H1 (cell line): ENCODE measurements around the gene ATG4D. TPM values are rescaled to one million over a fixed set of nuclear protein-coding genes. Genes with fewer than 3 reads are reported as not detected.

Experiments
- CTCF ChIA-PET: fragments of 300-600 bp; sonication (Branson Sonifier 250); formaldehyde crosslinking; loops from one replicate; lab custom pipeline; 2021; ENCODE audit not compliant: partially characterized antibody; lab: Charles Lee
- POLR2A ChIA-PET: fragments of 300-600 bp; sonication (Branson Sonifier 250); formaldehyde crosslinking; loops from one replicate; lab custom pipeline; 2021; ENCODE audit warnings: inconsistent platforms; ENCODE audit not compliant: partially characterized antibody; lab: Charles Lee
- DNase-seq, 2 experiments: peaks; one replicate each; pipeline versions ENCODE4 v3.0.0 to v3.0.0-alpha.2; 2010 to 2022; ENCODE audit warnings: low spot score in 2 of 2, low read depth in 1 of 2, mixed read lengths in 1 of 2
- FAIRE-seq: peaks from 2 replicates; lab custom pipeline; 2011; peaks lifted over from hg19 to GRCh38; lab: Jason Lieb, UNC
- H2AFZ ChIP-seq: 2 replicates; pipeline ENCODE4 v1.8.1; 2012; ENCODE audit warnings: low read length, inconsistent platforms
- H2AK5ac ChIP-seq: 2 replicates; pipeline ENCODE4 v1.6.1; 2013; ENCODE audit warnings: low read depth, low read length
- H2BK120ac ChIP-seq: replicated peaks from 2 replicates; pipeline ENCODE3; 2013; ENCODE audit warnings: low read depth, low read length, inconsistent platforms
- H2BK12ac ChIP-seq: 2 replicates; pipeline ENCODE4 v1.6.1; 2013; ENCODE audit warnings: low read depth, low read length
- H2BK15ac ChIP-seq: 2 replicates; pipeline ENCODE4 v1.6.1; 2013; ENCODE audit warnings: low read length
- H2BK20ac ChIP-seq: 2 replicates; pipeline ENCODE4 v1.6.1; 2013; ENCODE audit warnings: low read length
- H2BK5ac ChIP-seq: 2 replicates; pipeline ENCODE4 v1.6.1; 2013; ENCODE audit warnings: low read depth, low read length
- H3K14ac ChIP-seq: 2 replicates; pipeline ENCODE4 v1.6.1; 2013; ENCODE audit warnings: inconsistent platforms; ENCODE audit not compliant: insufficient read length
- H3K18ac ChIP-seq: 2 replicates; pipeline ENCODE4 v1.6.1; 2013; ENCODE audit warnings: low read length; ENCODE audit errors: extremely low read depth
- H3K23ac ChIP-seq: 2 replicates; pipeline ENCODE4 v1.6.1; 2013; ENCODE audit warnings: inconsistent platforms; ENCODE audit not compliant: insufficient read length
- H3K23me2 ChIP-seq: 2 replicates; pipeline ENCODE4 v1.6.1; 2013; ENCODE audit warnings: low read depth, low read length
- H3K27ac ChIP-seq: 2 replicates; pipeline ENCODE4 v1.6.1; 2011; ENCODE audit warnings: low read depth, low read length, inconsistent platforms
- H3K27me3 ChIP-seq, 4 experiments: replicated peaks in 1 of 4; 1 replicate in 1 of 4; 2 replicates in 3 of 4; pipeline versions ENCODE4 v1.6.1 to v1.8.1; 2011 to 2013; ENCODE audit warnings: low read length in 3 of 4, mild to moderate bottlenecking in 3 of 4, inconsistent platforms in 2 of 4, mixed read lengths in 2 of 4, moderate library complexity in 1 of 4; ENCODE audit not compliant: control insufficient read depth in 3 of 4, insufficient read depth in 3 of 4; ENCODE audit errors: extremely low read depth in 1 of 4
- H3K36me3 ChIP-seq, 4 experiments: 2 replicates each; pipeline versions ENCODE4 v1.6.1 to v1.8.1; 2011 to 2013; ENCODE audit warnings: mild to moderate bottlenecking in 4 of 4, low read length in 3 of 4, moderate library complexity in 2 of 4, control low read depth in 1 of 4, inconsistent platforms in 1 of 4; ENCODE audit not compliant: insufficient read depth in 4 of 4, control insufficient read depth in 2 of 4
- H3K4ac ChIP-seq: replicated peaks from 2 replicates; pipeline ENCODE3; 2013; ENCODE audit warnings: low read length, low read depth, mixed read lengths, inconsistent platforms; ENCODE audit not compliant: insufficient read length
- H3K4me1 ChIP-seq, 4 experiments: replicated peaks in 1 of 4; 1 replicate in 1 of 4; 2 replicates in 3 of 4; pipeline versions ENCODE4 v1.6.1 to v1.8.1; 2011 to 2013; ENCODE audit warnings: low read length in 3 of 4, inconsistent platforms in 2 of 4, mixed read lengths in 1 of 4; ENCODE audit not compliant: insufficient read depth in 4 of 4, control insufficient read depth in 3 of 4
- H3K4me2 ChIP-seq, 2 experiments: 2 replicates each; pipeline versions ENCODE4 v1.6.1 to v1.8.1; 2011 to 2013; ENCODE audit warnings: low read depth in 2 of 2, low read length in 2 of 2, control low read depth in 1 of 2, inconsistent platforms in 1 of 2, mild to moderate bottlenecking in 1 of 2; ENCODE audit not compliant: insufficient read depth in 1 of 2
- H3K4me3 ChIP-seq, 4 experiments: fragments of 200-600, 300-600 bp in 1 of 4; sonication (generic), shearing (Covaris generic), sonication (Bioruptor Twin) in 1 of 4; 2 replicates each; pipeline versions ENCODE4 v1.5.1 to v1.8.1; 2011 to 2016; ENCODE audit warnings: low read length in 4 of 4, low read depth in 3 of 4, control low read depth in 2 of 4, inconsistent platforms in 2 of 4, mild to moderate bottlenecking in 2 of 4, mixed read lengths in 1 of 4, moderate library complexity in 1 of 4; ENCODE audit not compliant: insufficient read depth in 2 of 4; ENCODE audit errors: extremely low read depth in 1 of 4
- H3K56ac ChIP-seq: replicated peaks from 2 replicates; pipeline ENCODE3; 2013; ENCODE audit warnings: low read depth, mild to moderate bottlenecking, mixed read lengths, low read length, inconsistent platforms; ENCODE audit not compliant: insufficient read length
- H3K79me1 ChIP-seq: 2 replicates; pipeline ENCODE4 v1.6.1; 2013; ENCODE audit warnings: low read depth, low read length, control low read depth
- H3K79me2 ChIP-seq, 2 experiments: 2 replicates each; pipeline versions ENCODE4 v1.6.1 to v1.8.1; 2012 to 2013; ENCODE audit warnings: low read length in 2 of 2, mild to moderate bottlenecking in 2 of 2, inconsistent platforms in 1 of 2; ENCODE audit not compliant: insufficient read depth in 2 of 2, control insufficient read depth in 1 of 2
- H3K9ac ChIP-seq, 4 experiments: replicated peaks in 1 of 4; 1 replicate in 1 of 4; 2 replicates in 3 of 4; pipeline versions ENCODE4 v1.6.1 to v1.8.1; 2011 to 2013; ENCODE audit warnings: low read depth in 3 of 4, low read length in 3 of 4, control low read depth in 2 of 4, mild to moderate bottlenecking in 2 of 4, moderate library complexity in 2 of 4, inconsistent platforms in 1 of 4; ENCODE audit errors: extremely low read depth in 1 of 4
- H3K9me3 ChIP-seq, 2 experiments: 2 replicates each; pipeline versions ENCODE4 v1.6.1 to v1.8.1; 2012 to 2013; ENCODE audit warnings: mild to moderate bottlenecking in 2 of 2, moderate library complexity in 2 of 2, control low read depth in 1 of 2, inconsistent platforms in 1 of 2, low read depth in 1 of 2, low read length in 1 of 2, mixed read lengths in 1 of 2; ENCODE audit not compliant: insufficient read depth in 2 of 2
- H4K20me1 ChIP-seq, 2 experiments: replicated peaks in 1 of 2; 2 replicates each; pipeline versions ENCODE3 to v1.8.1; 2011 to 2013; ENCODE audit warnings: inconsistent platforms in 2 of 2, low read length in 2 of 2, mild to moderate bottlenecking in 1 of 2; ENCODE audit not compliant: insufficient read depth in 2 of 2, control insufficient read depth in 1 of 2
- H4K5ac ChIP-seq: 2 replicates; pipeline ENCODE4 v1.6.1; 2013; ENCODE audit warnings: low read length, low read depth, mixed read lengths, inconsistent platforms; ENCODE audit not compliant: insufficient read length
- H4K8ac ChIP-seq: 2 replicates; pipeline ENCODE4 v1.8.0; 2013; ENCODE audit warnings: mild to moderate bottlenecking, moderate library complexity, low read length, inconsistent platforms; ENCODE audit not compliant: insufficient read depth; ENCODE audit errors: extremely low read depth
- H4K91ac ChIP-seq: replicated peaks from 2 replicates; pipeline ENCODE3; 2013; ENCODE audit warnings: low read length, mixed read lengths, inconsistent platforms; ENCODE audit not compliant: insufficient read length
- ATF2 ChIP-seq: IDR thresholded peaks from 2 replicates; pipeline ENCODE4 v1.6.1; 2012; ENCODE audit warnings: low read length, inconsistent platforms
- EGR1 ChIP-seq: IDR thresholded peaks from 2 replicates; pipeline ENCODE4 v1.6.1; 2011; ENCODE audit warnings: low read depth, low read length, borderline replicate concordance
- JUN ChIP-seq: IDR thresholded peaks from 2 replicates; pipeline ENCODE4 v1.6.1; 2011; ENCODE audit warnings: low read depth, mild to moderate bottlenecking, improper control_type of control experiment, low read length
- JUND ChIP-seq: IDR thresholded peaks from 2 replicates; pipeline ENCODE4 v1.6.1; 2011; ENCODE audit warnings: mild to moderate bottlenecking, improper control_type of control experiment, low read length
- MAX ChIP-seq: IDR thresholded peaks from 2 replicates; pipeline ENCODE4 v1.6.1; 2012; ENCODE audit warnings: inconsistent platforms
- TBP ChIP-seq: IDR thresholded peaks from 2 replicates; pipeline ENCODE4 v1.6.1; 2011; ENCODE audit warnings: low read depth, low read length, improper control_type of control experiment
- WGBS, 2 experiments: shearing (Covaris generic) in 1 of 2; methylation state at CpG; one replicate each; pipeline versions ENCODE4 v1.1.6 to v1.1.7; 2013 to 2015; ENCODE audit warnings: low lambda C conversion rate in 2 of 2, mixed read lengths in 2 of 2, inconsistent platforms in 1 of 2, low coverage in 1 of 2, missing lambda C conversion rate in 1 of 2; ENCODE audit not compliant: insufficient replicate concordance in 2 of 2, insufficient coverage in 1 of 2, insufficient read length in 1 of 2; ENCODE audit errors: extremely low coverage in 1 of 2, missing lambda C conversion rate in 1 of 2; 5-methylcytosine and 5-hydroxymethylcytosine counted together
- long read RNA-seq, 2 experiments: library from RNA in 1 of 2; library from capped mRNA in 1 of 2; stranded (forward); transcript quantifications; one replicate each; pipeline ENCODE4 v2.0.0, GENCODE V29; 2021; ENCODE audit warnings: inconsistent platforms in 1 of 2
- polyA minus RNA-seq, 3 experiments: library from RNA; depleted of rRNA, polyadenylated mRNA; stranded (reverse); fragments of >200 nt; gene quantifications; 1 replicate in 2 of 3; 2 replicates in 1 of 3; pipeline ENCODE4 v1.2.3, GENCODE V29; 2011
- polyA plus RNA-seq, 7 experiments: library from polyadenylated mRNA; depleted of rRNA in 3 of 7; stranded (reverse) in 5 of 7; unstranded in 2 of 7; fragments of >200 nt in 5 of 7; fragments of 200-250 nt in 2 of 7; gene quantifications; 1 replicate in 5 of 7; 2 replicates in 1 of 7; 4 replicates in 1 of 7; pipeline versions ENCODE4 v1.2.1 to v1.2.3, GENCODE V29; 2011 to 2013; ENCODE audit warnings: missing spikeins in 2 of 7, mixed read lengths in 2 of 7
- total RNA-seq: library from RNA; stranded (reverse); fragmentation: NEBNext Ultra II Directional; extraction: Animal tissue kit (Norgen Biotek cat#: 25700); gene quantifications from 2 replicates; pipeline ENCODE4 v1.2.1, GENCODE V29; 2021

Gene ATG4D
- total RNA-seq (43.7 and 51.4 TPM in 2 replicates), polyA plus RNA-seq (2011; rRNA removed) (39.6 and 68.7 TPM in 2 replicates), polyA minus RNA-seq (2011; rRNA and poly(A)+ RNA removed) (19.1 and 31.9 TPM in 2 replicates)
- 38.0 TPM for polyA plus RNA-seq (2011; cell fraction: cytosol; rRNA removed)
- 60.1 TPM for polyA plus RNA-seq (2011; cell fraction: nucleus; rRNA removed)
- 43.5 to 57.9 TPM (median 44.9 TPM) in 4 replicates for polyA plus RNA-seq (2012, experiment 1 of 2)
- polyA plus RNA-seq (2012, experiment 2 of 2): 64.1 TPM
- polyA plus RNA-seq (2013, experiment 1 of 2): 33.0 TPM
- 29.6 TPM for polyA plus RNA-seq (2013, experiment 2 of 2)
- polyA minus RNA-seq (2011; cell fraction: cytosol; rRNA and poly(A)+ RNA removed): 38.1 TPM
- 26.4 TPM for polyA minus RNA-seq (2011; cell fraction: nucleus; rRNA and poly(A)+ RNA removed)
- long read RNA-seq, experiment 1, transcript ATG4D-201 (10 exons, 1,949 nt): major isoform, 11 of 37 reads
- long read RNA-seq, experiment 1, partial matches to known transcripts: 12 of 37 reads
- long read RNA-seq, experiment 1, other reads (novel, unspliced or antisense): 11 of 37 reads
- long read RNA-seq, experiment 2, partial matches to known transcripts: 1 of 1 reads
- long read RNA-seq, experiment 2, other reads (novel, unspliced or antisense): 0 of 1 reads

- H4K20me1 ChIP-seq: peaks cover 0 to 5% of the 10 kb centered on the region in 2 experiments
- CTCF ChIA-PET: interaction anchor here (0.6 to 4.2 kb wide), 11 partner anchors 9 to 329 kb away, joined by 3 to 25 read pairs (median 4); no protein-coding TSS in a partner anchor
- FAIRE-seq: no peak
- TF ChIP-seq JUN: no peak
- no peak for TF ChIP-seq EGR1
- no peak for TF ChIP-seq ATF2
- TF ChIP-seq MAX: no peak
- no peak for TF ChIP-seq JUND
- TF ChIP-seq TBP: peak; percentile 81; the same call in 1 of the 2 replicates
These were observed at the start of gene ATG4D for GRCh38 chr19:10543420-10544241. ATG4D (plus strand) TSS chr19:10543904; CDS start chr19:10544091, 187 bp downstream.

More at GRCh38 chr19:10543420-10544241, at the start of gene ATG4D:
- Histone ChIP-seq H3K27me3 (no peaks in the 10 kb centered on the region), H2AK5ac (no peak within 1 kb of the TSS), H3K4ac (no peak within 1 kb of the TSS), H3K4me2 (peak within 1 kb of the TSS; percentile 44 to 78), H2BK12ac (no peak within 1 kb of the TSS), H3K79me2 (peaks cover 0 to 16% of the 10 kb centered on the region in 2 experiments; a peak in 2 of 4 replicates), H2BK15ac (no peak within 1 kb of the TSS), H3K18ac (no peak within 1 kb of the TSS), H2BK5ac (no peak within 1 kb of the TSS), H2AFZ (no peak within 1 kb of the TSS), H3K9ac (peak within 1 kb of the TSS; percentile 22 to 98 (median 70); a peak in 6 of 7 replicates), H3K56ac (no peak within 1 kb of the TSS), H3K4me1 (peaks cover 0 to 4% (median 3%) of the 10 kb centered on the region in 4 experiments; a peak in 4 of 7 replicates), H3K79me1 (peaks cover 9% of the 10 kb centered on the region), H2BK120ac (no peak within 1 kb of the TSS), H3K4me3 (peak within 1 kb of the TSS; percentile 57 to 99 (median 88)), H4K8ac (peak within 1 kb of the TSS; percentile 95; the same call in 1 of the 2 replicates), H3K23ac (no peak within 1 kb of the TSS), H4K5ac (no peak within 1 kb of the TSS), H2BK20ac (no peak within 1 kb of the TSS), H3K36me3 (peaks cover 2 to 10% (median 7%) of the 10 kb centered on the region in 4 experiments; a peak in 5 of 8 replicates), H3K9me3 (no peaks in the 10 kb centered on the region), H3K23me2 (peaks cover 2% of the 10 kb centered on the region; the same call in 1 of the 2 replicates), H3K27ac (peak within 1 kb of the TSS; percentile 2; the same call in 1 of the 2 replicates), H4K91ac (no peak within 1 kb of the TSS), H3K14ac (no peak within 1 kb of the TSS)
- peak; percentile 82 to 91 for DNase-seq
- 5% methylated on average over 36 of the region's 79 CpGs; no CpG with 5 or more reads in 1 of the 2 experiments for WGBS, 2 experiments
- POLR2A ChIA-PET: interaction anchor here (0.6 to 2.3 kb wide), 7 partner anchors 8 to 41 kb away, joined by 3 to 6 read pairs (median 3); partner anchors contain the start of gene KEAP1
